Ovary (tissue), 3 donors: ENCODE results near the gene BIN2.

Experiments used
- CTCF ChIP-seq, 3 donors: fragments of 450-650 bp in 2 of 3; fragments of 200-600 bp in 1 of 3; IDR thresholded peaks; one replicate each; pipeline versions ENCODE4 v1.5.1 to v1.8.0; 2016 to 2022; ENCODE audit warnings: antibody characterized with exemption in 3 of 3, mild to moderate bottlenecking in 1 of 3
- POLR2A ChIP-seq: fragments of 450-650 bp; IDR thresholded peaks from one replicate; pipeline ENCODE4 v1.6.1; 2017; ENCODE audit warnings: antibody characterized with exemption, mild to moderate bottlenecking, moderate library complexity
- donor health status: DM: no; HTN: no; CAD: no.

- TF ChIP-seq CTCF (IDR thresholded peaks at IDR 0.05): no peak
- no peak for TF ChIP-seq POLR2A
These were observed 60.6 kb downstream of the BIN2 start for GRCh38 chr12:51263341-51263740.
